Measurements from ENCODE around the gene MFNG. TPM values are rescaled to one million over a fixed set of nuclear protein-coding genes. Genes with fewer than 3 reads are reported as not detected.

The MFNG gene
- polyA plus RNA-seq, 3 donors, result 5.1 to 20.5 (median 19.0) TPM

GRCh38 chr22:37499789-37500540, 13.8 kb upstream of the MFNG start:
- 74 to 89% (median 85%) methylated on average over 13 of the region's 13 CpGs for WGBS, 3 donors
- H3K27ac ChIP-seq (ENCODE audit: low read depth, low read length), result no peak overlapping the region

- H3K27ac ChIP-seq (ENCODE audit: low read depth, low read length), result no peak overlapping the region
- 72 to 78% (median 73%) methylated on average over 12 of the region's 12 CpGs for WGBS, 3 donors
These were observed 13.0 kb upstream of the MFNG start for GRCh38 chr22:37499027-37499707.

- H3K27ac ChIP-seq (ENCODE audit: low read depth, low read length), result no peak overlapping the region
- 43 to 61% (median 56%) methylated on average over 15 of the region's 15 CpGs for WGBS, 3 donors
These were observed 12.2 kb upstream of the MFNG start for GRCh38 chr22:37498289-37498909.

- H3K27ac ChIP-seq (ENCODE audit: low read depth, low read length), result no peak overlapping the region
- WGBS, 3 donors, result 79 to 87% (median 82%) methylated on average over 12 of the region's 12 CpGs
These were observed 10.9 kb upstream of the MFNG start for GRCh38 chr22:37497062-37497599.

- 83 to 91% (median 87%) methylated on average over 11 of the region's 11 CpGs for WGBS, 3 donors
- no peak overlapping the region for H3K27ac ChIP-seq (ENCODE audit: low read depth, low read length)
These were observed 10.5 kb upstream of the MFNG start for GRCh38 chr22:37496651-37497050.

- 88 to 92% (median 90%) methylated on average over 8 to 10 of the region's 10 CpGs for WGBS, 3 donors
- no peak overlapping the region for H3K27ac ChIP-seq (ENCODE audit: low read depth, low read length)
These were observed 7.8 kb upstream of the MFNG start for GRCh38 chr22:37493979-37494378.

GRCh38 chr22:37492428-37493344, 6.5 kb upstream of the MFNG start:
- 72 to 76% (median 73%) methylated on average over 22 to 24 of the region's 24 CpGs for WGBS, 3 donors
- H3K27ac ChIP-seq (ENCODE audit: low read depth, low read length), result no peak overlapping the region

- WGBS, 3 donors, result 79 to 94% (median 83%) methylated on average over 19 to 22 of the region's 22 CpGs
- no peak overlapping the region for H3K27ac ChIP-seq (ENCODE audit: low read depth, low read length)
These were observed 5.6 kb upstream of the MFNG start for GRCh38 chr22:37491559-37492427.

- H3K27ac ChIP-seq (ENCODE audit: low read depth, low read length), result no peak overlapping the region
- 90 to 91% (median 91%) methylated on average over 16 of the region's 16 CpGs for WGBS, 3 donors
These were observed 4.9 kb upstream of the MFNG start for GRCh38 chr22:37491106-37491505.

- 93 to 95% (median 94%) methylated on average over 10 of the region's 10 CpGs for WGBS, 3 donors
- no peak overlapping the region for H3K27ac ChIP-seq (ENCODE audit: low read depth, low read length)
These were observed 3.8 kb upstream of the MFNG start for GRCh38 chr22:37489983-37490382.

- no peak overlapping the region for H3K27ac ChIP-seq (ENCODE audit: low read depth, low read length)
- WGBS, 3 donors, result 62 to 79% (median 76%) methylated on average over 15 of the region's 15 CpGs
These were observed 2.4 kb upstream of the MFNG start for GRCh38 chr22:37488337-37489135.

GRCh38 chr22:37487571-37487970, 1.4 kb upstream of the MFNG start:
- WGBS, 3 donors, result 69 to 80% (median 71%) methylated on average over 4 of the region's 4 CpGs
- no peak overlapping the region for H3K27ac ChIP-seq (ENCODE audit: low read depth, low read length)

GRCh38 chr22:37487129-37487528, 945 bp upstream of the MFNG start:
- no peak overlapping the region for H3K27ac ChIP-seq (ENCODE audit: low read depth, low read length)
- WGBS, 3 donors, result 73 to 79% (median 79%) methylated on average over 10 of the region's 10 CpGs

- WGBS, 3 donors, result 29 to 63% (median 31%) methylated on average over 25 to 26 of the region's 26 CpGs
These were observed 575 bp downstream of the MFNG start for GRCh38 chr22:37485395-37486223.

GRCh38 chr22:37484480-37485394, 1.4 kb downstream of the MFNG start:
- H3K27ac ChIP-seq (ENCODE audit: low read depth, low read length), result no peak overlapping the region
- WGBS, 3 donors, result 35 to 76% (median 42%) methylated on average over 36 to 39 of the region's 39 CpGs

More at GRCh38 chr22:37485395-37486223, 575 bp downstream of the MFNG start:
- no peak overlapping the region for H3K27ac ChIP-seq (ENCODE audit: low read depth, low read length)
